HepG2 (cell line): ENCODE data around the gene TNFAIP8L3.

Source experiments
- ELF4 ChIP-seq: sonication (generic); formaldehyde crosslinking; IDR thresholded peaks from 2 replicates; pipeline ENCODE4 v1.5.0; 2020; ENCODE audit warnings: missing genetic modification reagents, mild to moderate bottlenecking, moderate library complexity, borderline replicate concordance
- ZNF337 ChIP-seq: sonication (generic); formaldehyde crosslinking; IDR thresholded peaks from 2 replicates; pipeline ENCODE4 v1.5.1; 2020; ENCODE audit warnings: missing genetic modification reagents, low read depth, mild to moderate bottlenecking, borderline replicate concordance
- TF ChIP-seq, protein P1 (sequence below): sonication (generic); formaldehyde crosslinking; IDR thresholded peaks from 2 replicates; pipeline ENCODE4 v1.4.0; 2020; ENCODE audit warnings: mild to moderate bottlenecking, low read depth, missing genetic modification reagents
- TF ChIP-seq, protein P2 (sequence below): sonication (generic); formaldehyde crosslinking; IDR thresholded peaks from 2 replicates; pipeline ENCODE4 v1.5.0; 2020; ENCODE audit warnings: mild to moderate bottlenecking, missing genetic modification reagents, moderate library complexity

GRCh38 chr15:51086409-51086808 lies 8.3 kb downstream of the TNFAIP8L3 start:
- TF ChIP-seq, protein P1, sequence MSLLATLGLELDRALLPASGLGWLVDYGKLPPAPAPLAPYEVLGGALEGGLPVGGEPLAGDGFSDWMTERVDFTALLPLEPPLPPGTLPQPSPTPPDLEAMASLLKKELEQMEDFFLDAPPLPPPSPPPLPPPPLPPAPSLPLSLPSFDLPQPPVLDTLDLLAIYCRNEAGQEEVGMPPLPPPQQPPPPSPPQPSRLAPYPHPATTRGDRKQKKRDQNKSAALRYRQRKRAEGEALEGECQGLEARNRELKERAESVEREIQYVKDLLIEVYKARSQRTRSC: no peak
- TF ChIP-seq, protein P2, sequence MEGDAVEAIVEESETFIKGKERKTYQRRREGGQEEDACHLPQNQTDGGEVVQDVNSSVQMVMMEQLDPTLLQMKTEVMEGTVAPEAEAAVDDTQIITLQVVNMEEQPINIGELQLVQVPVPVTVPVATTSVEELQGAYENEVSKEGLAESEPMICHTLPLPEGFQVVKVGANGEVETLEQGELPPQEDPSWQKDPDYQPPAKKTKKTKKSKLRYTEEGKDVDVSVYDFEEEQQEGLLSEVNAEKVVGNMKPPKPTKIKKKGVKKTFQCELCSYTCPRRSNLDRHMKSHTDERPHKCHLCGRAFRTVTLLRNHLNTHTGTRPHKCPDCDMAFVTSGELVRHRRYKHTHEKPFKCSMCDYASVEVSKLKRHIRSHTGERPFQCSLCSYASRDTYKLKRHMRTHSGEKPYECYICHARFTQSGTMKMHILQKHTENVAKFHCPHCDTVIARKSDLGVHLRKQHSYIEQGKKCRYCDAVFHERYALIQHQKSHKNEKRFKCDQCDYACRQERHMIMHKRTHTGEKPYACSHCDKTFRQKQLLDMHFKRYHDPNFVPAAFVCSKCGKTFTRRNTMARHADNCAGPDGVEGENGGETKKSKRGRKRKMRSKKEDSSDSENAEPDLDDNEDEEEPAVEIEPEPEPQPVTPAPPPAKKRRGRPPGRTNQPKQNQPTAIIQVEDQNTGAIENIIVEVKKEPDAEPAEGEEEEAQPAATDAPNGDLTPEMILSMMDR (CRISPR knock-in tag): no peak
- TF ChIP-seq ELF4 (CRISPR knock-in tag) (no peak), ZNF337 (CRISPR knock-in tag) (no peak)
